Stimulated activated CD4-positive, alpha-beta T cell treated with anti-CD3 and anti-CD28 coated beads, Interleukin-15, amount 100 ng/mL, for 1 hour (primary cell): ENCODE measurements around the gene MKLN1.
"Not testable (repeated sequence)": the region's sequence is repeated elsewhere in the genome, so short reads cannot be mapped to it uniquely, and the experiment has no call there.

Source experiments
- DNase-seq, 2 donors: peaks; one replicate each; pipeline ENCODE4 v3.0.0-alpha.2; 2020; ENCODE audit warnings: low read depth in 1 of 2, low spot score in 1 of 2

MKLN1 gene

DNA sequence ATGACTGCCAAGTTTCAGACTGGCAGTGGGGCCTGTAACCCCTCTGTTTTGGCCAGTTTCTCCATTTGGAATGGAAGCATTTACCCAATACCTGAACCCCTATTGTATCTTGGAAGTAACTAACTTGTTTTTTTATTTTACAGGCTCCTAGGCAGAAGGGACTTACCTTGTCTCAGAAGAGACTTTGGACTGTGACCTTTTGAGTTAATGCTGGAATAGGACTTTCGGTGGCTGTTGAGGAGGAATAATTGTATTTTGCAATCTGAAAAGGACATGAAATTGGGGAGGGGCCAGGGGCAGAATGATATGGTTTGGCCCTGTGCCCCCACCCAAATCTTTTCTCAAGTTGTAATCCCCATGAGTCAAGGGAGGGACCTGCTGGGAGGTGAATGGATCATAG lies 20.0 kb upstream of the MKLN1 start:
- DNase-seq = no peak

GRCh38 chr7:131312838-131313237 lies 14.8 kb upstream of the MKLN1 start:
- no peak for DNase-seq

- no peak for DNase-seq
These were observed 7.1 kb upstream of the MKLN1 start for GRCh38 chr7:131320603-131321002.

- no peak for DNase-seq
These were observed 6.0 kb upstream of the MKLN1 start for GRCh38 chr7:131321656-131322055.

GRCh38 chr7:131322061-131322460 lies 5.6 kb upstream of the MKLN1 start:
- no peak for DNase-seq

GRCh38 chr7:131322861-131323260 lies 4.8 kb upstream of the MKLN1 start:
- DNase-seq = no peak

DNA sequence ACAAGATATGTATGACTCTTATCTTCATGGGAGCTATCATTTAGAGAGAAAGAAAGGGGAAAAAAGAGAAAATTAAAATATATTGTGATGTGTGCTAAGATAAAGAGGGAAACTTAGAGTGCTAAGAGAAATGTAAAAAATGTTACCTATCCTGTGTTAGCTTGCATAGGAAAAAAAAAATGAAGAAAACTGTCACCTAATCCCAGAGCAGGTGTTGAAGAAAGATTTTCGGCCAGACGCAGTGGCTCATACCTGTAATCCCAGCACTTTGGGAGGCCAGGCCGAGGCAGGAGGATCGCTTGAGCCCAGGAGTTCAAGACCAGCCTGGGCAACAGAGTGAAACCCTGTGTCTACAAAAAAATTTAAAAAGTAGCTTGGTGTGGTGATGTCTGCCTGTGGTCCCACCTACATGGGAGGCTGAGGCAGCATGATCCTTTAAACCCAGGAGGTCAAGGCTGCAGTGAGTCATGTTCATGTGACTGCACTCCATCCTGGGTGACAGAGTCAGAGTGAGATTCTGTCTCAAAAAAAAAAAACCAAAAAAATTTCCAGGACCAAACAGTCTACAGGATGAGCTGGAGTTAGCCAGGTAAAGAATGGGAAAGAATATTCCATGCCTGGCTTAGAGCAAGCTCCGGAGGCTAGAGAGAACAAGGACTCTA lies 2.4 kb upstream of the MKLN1 start:
- no peak for DNase-seq

DNA sequence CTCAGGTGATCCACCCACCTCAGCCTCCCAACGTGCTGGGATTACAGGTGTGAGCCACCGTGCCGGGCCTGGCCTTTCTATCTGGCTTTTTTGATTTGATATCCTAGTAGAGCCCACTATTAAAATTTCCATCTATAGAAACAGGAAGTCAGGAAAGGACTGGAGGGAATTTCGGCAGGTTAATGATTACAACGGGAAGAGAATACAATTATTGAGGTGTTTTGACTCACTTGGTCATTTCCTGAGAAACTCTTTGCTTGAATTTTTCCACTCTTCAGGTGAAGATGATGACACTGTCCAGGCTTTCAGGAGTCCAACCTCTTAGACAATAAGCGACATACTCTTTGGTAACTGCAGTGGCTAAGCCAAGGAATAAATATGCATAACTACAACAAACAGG lies 1.1 kb upstream of the MKLN1 start:
- no peak for DNase-seq

GRCh38 chr7:131327049-131327625 lies 539 bp upstream of the MKLN1 start:
- no peak for DNase-seq

DNA sequence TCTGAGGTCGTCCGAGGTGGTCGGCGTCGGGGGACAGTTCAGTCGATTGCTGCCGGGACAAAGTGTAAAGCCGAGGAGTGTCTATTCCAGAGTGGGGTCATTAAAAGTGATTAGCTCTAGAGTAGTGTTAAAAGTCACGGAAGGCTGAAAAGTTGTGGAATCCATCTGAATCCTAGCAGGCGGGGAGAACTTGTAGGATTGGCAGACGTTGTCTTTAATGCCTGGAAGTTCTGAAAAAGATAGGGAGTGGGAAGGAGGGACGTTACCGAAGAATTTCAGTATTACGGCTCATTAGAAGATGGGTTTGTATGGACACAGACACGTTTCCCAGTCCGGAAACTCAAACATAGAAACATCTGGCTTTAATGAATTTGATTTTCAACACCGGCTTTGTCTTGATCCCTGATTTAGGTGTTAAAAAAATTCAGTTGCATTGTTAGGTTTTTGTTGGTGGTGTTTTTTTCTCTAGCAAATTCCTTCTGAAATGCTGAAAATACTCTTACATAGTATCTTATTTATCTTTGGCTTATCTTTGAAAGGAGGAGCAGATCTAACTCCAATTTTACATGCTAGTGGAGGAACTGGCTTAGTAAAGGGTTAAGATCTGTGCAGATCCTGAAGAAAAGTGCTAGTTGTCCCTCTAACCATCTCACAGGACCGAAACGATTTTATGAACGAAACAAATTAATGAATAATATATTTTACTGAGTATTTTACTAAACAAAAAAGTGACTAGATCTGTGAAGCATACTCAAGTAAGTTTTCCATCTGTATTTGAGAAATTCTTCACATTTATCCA lies 900 bp downstream of the MKLN1 start:
- DNase-seq = no peak

GRCh38 chr7:131329176-131329570 lies 1.5 kb downstream of the MKLN1 start:
- DNase-seq = no peak

DNA sequence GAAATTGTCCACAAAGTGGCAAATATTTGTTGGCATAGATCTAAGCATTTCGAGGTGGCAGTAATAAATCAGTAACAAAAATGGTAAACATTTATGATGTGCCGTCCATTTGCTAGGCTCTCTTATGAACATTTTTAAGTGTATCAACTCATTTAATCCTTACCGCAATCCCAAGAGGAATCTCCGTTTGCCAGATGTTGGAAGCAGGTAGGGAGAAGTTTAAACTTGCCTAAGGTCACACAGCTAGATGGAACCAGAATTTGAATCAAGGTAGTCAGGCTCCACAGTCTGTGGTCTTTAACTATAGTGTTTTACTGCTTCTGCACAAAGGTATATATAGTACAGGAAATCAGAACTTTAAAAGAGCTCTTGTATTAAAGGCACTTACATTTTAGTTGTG lies 2.6 kb downstream of the MKLN1 start:
- no peak for DNase-seq

DNA sequence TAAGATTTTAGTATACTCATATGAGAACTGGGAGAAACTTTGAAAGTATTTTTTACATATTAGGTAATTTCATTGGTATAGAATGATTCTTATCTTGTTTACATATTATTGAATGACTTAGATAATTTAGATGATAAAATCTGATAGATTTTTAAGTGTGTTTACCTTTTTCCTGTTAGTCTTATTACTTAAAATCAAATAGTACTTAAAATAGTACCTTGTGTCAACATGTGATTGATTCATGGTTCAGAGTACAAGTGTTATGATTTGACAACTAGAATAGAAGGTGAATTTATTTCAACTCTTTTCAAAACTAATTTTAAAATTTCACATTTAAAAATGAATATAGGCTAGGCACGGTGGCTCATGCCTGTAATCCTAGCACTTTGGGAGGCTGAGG lies 4.1 kb downstream of the MKLN1 start:
- no peak for DNase-seq

DNA sequence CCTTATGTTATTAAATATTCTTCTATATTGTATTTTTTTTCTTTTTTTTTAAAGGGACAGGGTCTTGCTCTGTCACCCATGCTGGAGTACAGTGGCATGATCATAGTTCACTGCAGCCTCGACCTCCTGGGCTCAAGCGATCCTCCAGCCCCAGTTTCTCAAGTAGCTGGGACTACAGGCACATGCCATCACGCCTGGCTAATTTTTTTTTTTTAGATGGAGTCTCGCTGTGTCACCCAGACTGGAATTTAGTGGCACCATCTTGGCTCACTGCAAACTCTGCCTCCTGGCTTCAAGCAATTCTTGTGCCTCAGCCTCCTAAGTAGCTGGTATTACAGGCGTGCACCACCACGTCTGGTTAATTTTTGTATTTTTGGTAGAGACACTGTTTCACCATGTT lies 5.1 kb downstream of the MKLN1 start:
- not testable (repeated sequence) for DNase-seq

GRCh38 chr7:131335639-131336381 lies 8.1 kb downstream of the MKLN1 start:
- no peak for DNase-seq

DNA sequence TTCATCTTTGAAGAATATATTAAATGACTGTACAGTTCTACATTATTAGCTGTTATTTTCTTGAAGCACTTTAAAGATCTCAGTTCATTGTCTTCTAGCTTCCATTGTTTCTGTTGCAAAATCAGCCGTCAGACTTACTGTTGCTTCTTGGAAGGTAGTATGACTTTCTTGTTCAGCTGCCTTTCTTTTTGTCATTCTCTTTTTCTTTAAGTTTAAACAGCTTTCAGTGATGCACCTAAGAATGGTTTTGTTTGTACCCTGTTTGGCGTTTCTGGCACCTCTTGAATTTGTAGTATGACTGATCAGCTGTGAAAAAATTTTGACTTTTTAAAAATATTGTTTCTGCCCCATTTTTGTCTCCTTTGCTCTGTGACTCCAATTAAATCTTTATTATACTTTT lies 9.3 kb downstream of the MKLN1 start:
- no peak for DNase-seq

GRCh38 chr7:131338173-131338572 lies 10.5 kb downstream of the MKLN1 start:
- DNase-seq = no peak

DNA sequence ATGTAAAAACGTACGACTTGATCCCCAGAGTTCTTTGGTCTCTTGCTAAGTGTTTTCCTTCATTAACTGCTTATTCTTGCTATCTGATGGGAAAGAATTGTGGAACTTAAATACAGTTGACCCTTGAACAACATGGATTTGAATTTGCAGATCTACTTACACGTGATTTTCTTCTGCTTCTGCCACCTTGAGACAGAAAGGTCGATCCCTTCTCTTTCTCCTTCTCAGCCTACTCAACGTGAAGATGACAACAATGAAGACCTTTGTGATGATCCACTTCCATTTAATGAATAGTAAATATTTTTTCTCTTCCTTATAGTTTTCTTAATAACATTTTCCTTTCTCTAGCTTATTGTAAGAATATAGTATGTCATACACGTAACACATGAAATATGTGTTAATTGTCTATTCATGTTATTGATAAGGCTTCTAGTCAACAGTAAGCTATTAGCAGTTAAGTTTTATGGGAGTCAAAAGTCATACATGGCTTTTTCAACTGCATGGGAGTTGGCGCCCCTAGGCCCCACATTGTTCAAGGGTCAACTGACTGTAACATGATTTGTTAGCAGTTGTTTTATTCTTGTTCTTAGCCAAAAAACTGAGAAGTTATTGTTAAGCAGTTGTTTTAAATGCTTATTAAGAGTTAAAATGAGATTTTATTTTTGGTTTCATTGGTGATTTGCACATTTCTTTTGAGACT lies 11.2 kb downstream of the MKLN1 start:
- no peak for DNase-seq

- DNase-seq = no peak
These were observed 14.0 kb downstream of the MKLN1 start for GRCh38 chr7:131341690-131342089.

GRCh38 chr7:131342864-131343442 lies 15.3 kb downstream of the MKLN1 start:
- DNase-seq = no peak
